H1 (cell line): ENCODE results near the gene TEX55. TPM values are rescaled to one million over a fixed set of nuclear protein-coding genes. Genes with fewer than 3 reads are reported as not detected.

Experiments used
- ATF2 ChIP-seq: IDR thresholded peaks from 2 replicates; pipeline ENCODE4 v1.6.1; 2012; ENCODE audit warnings: low read length, inconsistent platforms
- BRCA1 ChIP-seq: IDR thresholded peaks from 2 replicates; pipeline ENCODE4 v1.6.1; 2012; ENCODE audit warnings: low read depth, low read length, improper control_type of control experiment
- CBX8 ChIP-seq: fragments of 300-800, 300-1000 bp; sonication (generic); IDR thresholded peaks from 2 replicates; pipeline ENCODE4 v1.7.1; 2016; ENCODE audit warnings: low read depth, low read length, borderline replicate concordance
- GTF2F1 ChIP-seq: IDR thresholded peaks from 2 replicates; pipeline ENCODE4 v1.6.1; 2012; ENCODE audit warnings: low read depth, low read length, improper control_type of control experiment, borderline replicate concordance
- JUN ChIP-seq: IDR thresholded peaks from 2 replicates; pipeline ENCODE4 v1.6.1; 2011; ENCODE audit warnings: low read depth, mild to moderate bottlenecking, improper control_type of control experiment, low read length
- MAFK ChIP-seq: IDR thresholded peaks from 2 replicates; pipeline ENCODE4 v1.6.1; 2012; ENCODE audit warnings: low read depth, mild to moderate bottlenecking, improper control_type of control experiment, low read length
- RBBP5 ChIP-seq: IDR thresholded peaks from 2 replicates; pipeline ENCODE4 v1.7.1; 2012; ENCODE audit warnings: low read depth, mild to moderate bottlenecking, inconsistent platforms, low read length, moderate library complexity, borderline replicate concordance
- SUZ12 ChIP-seq: fragments of 200-600 bp; sonication (generic); IDR thresholded peaks from 2 replicates; pipeline ENCODE4 v1.6.1; 2012; ENCODE audit warnings: mild to moderate bottlenecking, inconsistent platforms, low read length, moderate library complexity, mixed read lengths
- polyA plus RNA-seq, 7 experiments: library from polyadenylated mRNA; depleted of rRNA in 3 of 7; stranded (reverse) in 5 of 7; unstranded in 2 of 7; fragments of >200 nt in 5 of 7; fragments of 200-250 nt in 2 of 7; gene quantifications; 1 replicate in 5 of 7; 2 replicates in 1 of 7; 4 replicates in 1 of 7; pipeline versions ENCODE4 v1.2.1 to v1.2.3, GENCODE V29; 2011 to 2013; ENCODE audit warnings: missing spikeins in 2 of 7, mixed read lengths in 2 of 7
- total RNA-seq: library from RNA; stranded (reverse); fragmentation: NEBNext Ultra II Directional; extraction: Animal tissue kit (Norgen Biotek cat#: 25700); gene quantifications from 2 replicates; pipeline ENCODE4 v1.2.1, GENCODE V29; 2021
- TF ChIP-seq, protein P1 (sequence below): fragments of 300-600 bp; sonication (generic); IDR thresholded peaks from 2 replicates; pipeline ENCODE4 v1.7.1; 2012; ENCODE audit warnings: low read length, moderate library complexity, mild to moderate bottlenecking, inconsistent platforms; ENCODE audit not compliant: insufficient replicate concordance

TEX55 gene
- total and polyA plus RNA-seq, 2 of the 8 experiments (the other 6 are each of a cell fraction or from before 2014, with no cell fraction given) = not detected

- TF ChIP-seq, protein P1, sequence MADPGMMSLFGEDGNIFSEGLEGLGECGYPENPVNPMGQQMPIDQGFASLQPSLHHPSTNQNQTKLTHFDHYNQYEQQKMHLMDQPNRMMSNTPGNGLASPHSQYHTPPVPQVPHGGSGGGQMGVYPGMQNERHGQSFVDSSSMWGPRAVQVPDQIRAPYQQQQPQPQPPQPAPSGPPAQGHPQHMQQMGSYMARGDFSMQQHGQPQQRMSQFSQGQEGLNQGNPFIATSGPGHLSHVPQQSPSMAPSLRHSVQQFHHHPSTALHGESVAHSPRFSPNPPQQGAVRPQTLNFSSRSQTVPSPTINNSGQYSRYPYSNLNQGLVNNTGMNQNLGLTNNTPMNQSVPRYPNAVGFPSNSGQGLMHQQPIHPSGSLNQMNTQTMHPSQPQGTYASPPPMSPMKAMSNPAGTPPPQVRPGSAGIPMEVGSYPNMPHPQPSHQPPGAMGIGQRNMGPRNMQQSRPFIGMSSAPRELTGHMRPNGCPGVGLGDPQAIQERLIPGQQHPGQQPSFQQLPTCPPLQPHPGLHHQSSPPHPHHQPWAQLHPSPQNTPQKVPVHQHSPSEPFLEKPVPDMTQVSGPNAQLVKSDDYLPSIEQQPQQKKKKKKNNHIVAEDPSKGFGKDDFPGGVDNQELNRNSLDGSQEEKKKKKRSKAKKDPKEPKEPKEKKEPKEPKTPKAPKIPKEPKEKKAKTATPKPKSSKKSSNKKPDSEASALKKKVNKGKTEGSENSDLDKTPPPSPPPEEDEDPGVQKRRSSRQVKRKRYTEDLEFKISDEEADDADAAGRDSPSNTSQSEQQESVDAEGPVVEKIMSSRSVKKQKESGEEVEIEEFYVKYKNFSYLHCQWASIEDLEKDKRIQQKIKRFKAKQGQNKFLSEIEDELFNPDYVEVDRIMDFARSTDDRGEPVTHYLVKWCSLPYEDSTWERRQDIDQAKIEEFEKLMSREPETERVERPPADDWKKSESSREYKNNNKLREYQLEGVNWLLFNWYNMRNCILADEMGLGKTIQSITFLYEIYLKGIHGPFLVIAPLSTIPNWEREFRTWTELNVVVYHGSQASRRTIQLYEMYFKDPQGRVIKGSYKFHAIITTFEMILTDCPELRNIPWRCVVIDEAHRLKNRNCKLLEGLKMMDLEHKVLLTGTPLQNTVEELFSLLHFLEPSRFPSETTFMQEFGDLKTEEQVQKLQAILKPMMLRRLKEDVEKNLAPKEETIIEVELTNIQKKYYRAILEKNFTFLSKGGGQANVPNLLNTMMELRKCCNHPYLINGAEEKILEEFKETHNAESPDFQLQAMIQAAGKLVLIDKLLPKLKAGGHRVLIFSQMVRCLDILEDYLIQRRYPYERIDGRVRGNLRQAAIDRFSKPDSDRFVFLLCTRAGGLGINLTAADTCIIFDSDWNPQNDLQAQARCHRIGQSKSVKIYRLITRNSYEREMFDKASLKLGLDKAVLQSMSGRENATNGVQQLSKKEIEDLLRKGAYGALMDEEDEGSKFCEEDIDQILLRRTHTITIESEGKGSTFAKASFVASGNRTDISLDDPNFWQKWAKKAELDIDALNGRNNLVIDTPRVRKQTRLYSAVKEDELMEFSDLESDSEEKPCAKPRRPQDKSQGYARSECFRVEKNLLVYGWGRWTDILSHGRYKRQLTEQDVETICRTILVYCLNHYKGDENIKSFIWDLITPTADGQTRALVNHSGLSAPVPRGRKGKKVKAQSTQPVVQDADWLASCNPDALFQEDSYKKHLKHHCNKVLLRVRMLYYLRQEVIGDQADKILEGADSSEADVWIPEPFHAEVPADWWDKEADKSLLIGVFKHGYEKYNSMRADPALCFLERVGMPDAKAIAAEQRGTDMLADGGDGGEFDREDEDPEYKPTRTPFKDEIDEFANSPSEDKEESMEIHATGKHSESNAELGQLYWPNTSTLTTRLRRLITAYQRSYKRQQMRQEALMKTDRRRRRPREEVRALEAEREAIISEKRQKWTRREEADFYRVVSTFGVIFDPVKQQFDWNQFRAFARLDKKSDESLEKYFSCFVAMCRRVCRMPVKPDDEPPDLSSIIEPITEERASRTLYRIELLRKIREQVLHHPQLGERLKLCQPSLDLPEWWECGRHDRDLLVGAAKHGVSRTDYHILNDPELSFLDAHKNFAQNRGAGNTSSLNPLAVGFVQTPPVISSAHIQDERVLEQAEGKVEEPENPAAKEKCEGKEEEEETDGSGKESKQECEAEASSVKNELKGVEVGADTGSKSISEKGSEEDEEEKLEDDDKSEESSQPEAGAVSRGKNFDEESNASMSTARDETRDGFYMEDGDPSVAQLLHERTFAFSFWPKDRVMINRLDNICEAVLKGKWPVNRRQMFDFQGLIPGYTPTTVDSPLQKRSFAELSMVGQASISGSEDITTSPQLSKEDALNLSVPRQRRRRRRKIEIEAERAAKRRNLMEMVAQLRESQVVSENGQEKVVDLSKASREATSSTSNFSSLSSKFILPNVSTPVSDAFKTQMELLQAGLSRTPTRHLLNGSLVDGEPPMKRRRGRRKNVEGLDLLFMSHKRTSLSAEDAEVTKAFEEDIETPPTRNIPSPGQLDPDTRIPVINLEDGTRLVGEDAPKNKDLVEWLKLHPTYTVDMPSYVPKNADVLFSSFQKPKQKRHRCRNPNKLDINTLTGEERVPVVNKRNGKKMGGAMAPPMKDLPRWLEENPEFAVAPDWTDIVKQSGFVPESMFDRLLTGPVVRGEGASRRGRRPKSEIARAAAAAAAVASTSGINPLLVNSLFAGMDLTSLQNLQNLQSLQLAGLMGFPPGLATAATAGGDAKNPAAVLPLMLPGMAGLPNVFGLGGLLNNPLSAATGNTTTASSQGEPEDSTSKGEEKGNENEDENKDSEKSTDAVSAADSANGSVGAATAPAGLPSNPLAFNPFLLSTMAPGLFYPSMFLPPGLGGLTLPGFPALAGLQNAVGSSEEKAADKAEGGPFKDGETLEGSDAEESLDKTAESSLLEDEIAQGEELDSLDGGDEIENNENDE = no peak
- no peak for TF ChIP-seq MAFK
- TF ChIP-seq GTF2F1 = no peak
- TF ChIP-seq BRCA1 = no peak
- TF ChIP-seq CBX8 = no peak
- TF ChIP-seq JUN = no peak
- no peak for TF ChIP-seq SUZ12
- no peak for TF ChIP-seq RBBP5
- no peak for TF ChIP-seq ATF2
These were observed 12.0 kb downstream of the TEX55 start (continued) for GRCh38 chr3:119157971-119158370.
